KOPT-K1 (cell line): ENCODE results near the gene UBE2M.

Experiments used
- H3K27ac ChIP-seq: fragments of 200-600 bp; sonication (generic); 2 replicates; pipeline ENCODE4 v1.5.1; 2016; ENCODE audit warnings: antibody characterized with exemption, mild to moderate bottlenecking, low read depth, low read length; ENCODE audit not compliant: poor library complexity, severe bottlenecking
- H3K36me3 ChIP-seq: fragments of 200-600 bp; sonication (generic); 2 replicates; pipeline ENCODE4 v1.5.1; 2017; ENCODE audit warnings: antibody characterized with exemption, mild to moderate bottlenecking, low read length, moderate library complexity; ENCODE audit not compliant: insufficient read depth
- H3K9me3 ChIP-seq: fragments of 200-600 bp; sonication (generic); 2 replicates; pipeline ENCODE4 v1.5.1; 2017; ENCODE audit warnings: antibody characterized with exemption, low read length, mild to moderate bottlenecking; ENCODE audit not compliant: insufficient read depth, poor library complexity, severe bottlenecking

UBE2M gene

DNA sequence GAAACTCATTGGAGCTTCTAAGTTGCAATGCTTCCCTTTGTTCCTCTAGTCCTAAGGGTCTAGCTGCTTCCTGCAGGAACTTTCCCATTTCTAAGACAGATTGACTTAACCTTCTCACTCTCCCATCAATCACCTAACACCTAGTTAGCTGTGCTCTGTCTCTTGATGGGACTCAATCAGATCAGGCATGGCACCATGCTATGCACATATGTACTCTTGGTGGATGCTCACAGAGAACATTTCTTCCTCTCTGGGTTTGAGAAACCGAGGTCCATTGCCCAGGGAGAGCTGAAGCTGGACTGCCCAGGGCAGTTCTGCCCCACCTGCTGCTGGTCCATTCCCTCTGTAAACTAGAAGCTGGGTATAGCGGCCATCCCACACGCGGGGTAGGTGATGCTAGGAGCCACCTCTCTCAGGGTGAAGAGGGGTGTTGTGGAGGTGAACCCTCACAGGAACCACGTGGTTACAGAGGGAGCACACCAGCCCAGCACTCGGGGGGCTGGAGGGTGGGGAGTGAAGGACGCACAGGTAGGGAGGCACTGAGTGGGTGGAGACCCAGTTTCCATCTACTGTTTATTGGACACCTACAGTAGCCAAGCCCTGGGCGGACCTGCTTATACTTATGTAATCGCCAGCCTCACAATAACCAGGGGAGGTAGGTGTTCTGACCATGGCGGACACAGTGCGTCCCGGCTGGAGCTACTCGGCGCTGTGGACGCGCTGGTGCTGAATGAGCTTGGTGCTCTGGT lies 3.1 kb upstream of the UBE2M start:
- peak overlapping the region; percentile 96 for H3K27ac ChIP-seq

DNA sequence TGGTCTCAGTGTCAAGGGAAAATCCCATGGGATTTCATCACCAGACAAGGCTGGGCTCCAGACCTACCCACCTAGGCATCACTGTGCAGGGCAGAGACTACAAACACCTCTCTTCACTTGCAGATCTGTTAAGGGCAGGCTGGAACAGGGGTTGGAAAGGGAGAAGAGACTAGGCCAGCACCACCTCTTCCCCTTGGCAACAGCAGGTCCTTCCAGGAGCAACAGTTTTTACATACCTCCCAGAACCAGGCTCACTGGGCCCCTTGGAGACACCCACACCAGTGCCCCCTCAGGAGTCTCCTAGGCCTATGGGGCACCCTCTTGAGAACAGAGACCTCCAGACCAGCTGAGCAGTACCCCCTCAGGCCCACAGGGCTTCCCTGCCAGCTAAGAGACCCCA lies 2.5 kb upstream of the UBE2M start:
- Histone ChIP-seq H3K36me3 (peaks cover 29% of the 10 kb centered on the region), H3K27ac (peak overlapping the region; percentile 96), H3K9me3 (no peaks in the 10 kb centered on the region)

More for the DNA sequence above, 3.1 kb upstream of the UBE2M start:
- no peaks in the 10 kb centered on the region for H3K9me3 ChIP-seq
- H3K36me3 ChIP-seq: peaks cover 26% of the 10 kb centered on the region

DNA sequence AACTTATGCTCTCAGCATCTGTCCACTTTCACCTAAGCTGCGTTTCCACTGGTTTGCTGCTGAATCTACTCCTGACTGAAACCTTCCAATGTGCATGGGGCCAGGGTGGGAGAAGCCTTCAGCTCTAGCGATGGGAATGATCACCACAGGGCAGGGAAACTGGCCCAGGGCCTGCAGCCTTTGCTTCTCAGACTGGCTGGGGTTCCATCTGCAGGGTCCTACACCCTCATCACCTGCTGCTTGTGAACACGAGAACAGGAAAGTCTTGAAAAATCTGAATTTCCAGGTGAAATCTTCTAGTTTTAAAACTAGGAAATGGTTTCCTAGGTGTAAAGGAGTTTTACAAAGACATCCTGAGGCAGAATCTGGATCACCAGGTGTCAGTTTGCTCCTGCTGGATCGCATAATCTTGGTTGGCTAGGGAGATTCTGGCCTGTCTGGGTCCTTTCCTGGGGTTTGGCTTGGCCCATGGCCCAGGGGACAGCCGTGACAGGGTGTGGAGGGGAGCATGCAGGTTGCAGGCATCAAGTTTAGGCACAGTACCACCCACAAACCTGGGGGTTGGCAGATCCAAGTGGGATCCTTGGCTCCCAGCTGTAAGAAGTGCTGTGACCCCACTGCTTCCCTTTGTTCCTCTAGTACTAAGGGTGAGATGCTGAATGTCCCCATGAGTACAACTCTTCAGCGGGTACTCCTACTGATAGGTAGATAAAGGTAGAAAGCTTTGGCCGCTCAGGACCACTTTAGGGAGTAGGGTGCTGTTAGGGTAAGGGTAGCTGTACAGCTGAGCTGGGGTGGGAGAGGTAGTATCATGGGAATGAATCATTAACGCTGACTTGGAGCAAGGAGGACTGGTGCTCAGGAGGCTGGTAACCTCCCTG lies 1.8 kb upstream of the UBE2M start:
- Histone ChIP-seq H3K9me3 (no peaks in the 10 kb centered on the region), H3K36me3 (peaks cover 36% of the 10 kb centered on the region), H3K27ac (peak overlapping the region; percentile 96)

DNA sequence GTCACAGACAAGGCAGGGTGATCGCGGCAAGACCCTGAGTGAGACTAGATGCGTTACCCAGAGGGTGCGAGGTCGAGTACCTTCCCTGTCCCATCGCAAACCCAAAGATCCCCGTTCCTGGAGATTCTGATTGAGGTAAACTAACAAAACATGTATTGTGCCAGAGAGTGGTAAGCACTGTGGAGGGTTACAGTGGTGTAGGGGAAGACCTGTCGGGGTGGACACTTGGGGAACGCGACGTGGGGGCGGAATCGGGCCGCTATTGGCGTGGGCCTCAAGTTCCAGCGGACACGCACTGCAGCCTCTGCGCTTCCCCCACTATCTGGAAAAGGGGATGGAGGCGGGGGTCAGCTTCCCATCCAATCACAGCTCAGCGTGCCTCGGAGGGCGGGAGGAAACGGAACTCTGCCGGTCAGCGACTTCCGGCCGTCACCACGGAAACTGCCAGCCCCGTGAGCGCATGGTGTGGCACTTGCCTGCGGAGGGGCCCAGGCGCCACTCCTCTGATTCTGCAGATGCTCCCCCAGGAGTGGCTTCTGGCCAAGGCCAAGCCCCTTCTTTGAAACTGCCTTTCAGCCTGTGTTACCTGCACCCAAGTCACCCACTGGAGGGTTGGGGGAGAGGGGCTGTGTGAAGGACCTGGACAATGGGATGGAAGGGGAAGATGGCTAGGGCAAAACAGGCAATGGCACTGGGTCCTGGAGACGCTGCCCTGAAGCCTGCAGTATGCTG lies 1.0 kb upstream of the UBE2M start:
- Histone ChIP-seq H3K9me3 (no peaks in the 10 kb centered on the region), H3K36me3 (peaks cover 36% of the 10 kb centered on the region), H3K27ac (peak overlapping the region; percentile 96)

DNA sequence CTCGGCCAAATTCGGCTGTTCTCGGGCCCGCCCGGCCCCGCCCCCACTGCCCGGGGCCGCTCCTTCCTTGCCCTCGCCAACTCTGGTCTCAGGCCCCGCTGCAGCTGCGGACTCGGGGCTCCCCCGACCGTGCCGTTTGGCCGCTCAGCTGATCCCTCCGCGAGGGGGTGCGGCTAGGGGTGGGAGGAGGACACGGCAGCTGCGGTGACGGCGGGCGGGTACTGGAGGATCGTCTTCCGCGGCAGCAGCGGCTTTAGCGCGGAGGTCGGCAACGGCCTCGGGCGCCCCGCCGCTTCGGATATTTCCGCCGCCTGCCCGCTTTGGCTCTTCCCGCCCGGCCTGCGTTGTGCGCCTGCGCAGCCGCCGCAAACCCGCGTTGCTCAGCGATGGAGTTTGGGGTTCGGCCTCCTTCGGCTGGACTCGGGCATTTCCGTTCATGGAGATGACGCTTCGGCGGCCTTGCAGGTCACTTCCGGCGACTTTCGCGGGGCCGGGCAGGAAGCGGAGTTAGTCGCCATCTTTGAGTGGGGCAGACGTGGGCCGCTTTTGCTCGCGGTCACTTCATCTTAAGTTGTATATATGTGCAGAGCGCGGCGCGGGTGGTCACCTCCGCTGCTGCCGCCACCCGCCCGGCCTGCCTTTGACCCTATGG lies 338 bp upstream of the UBE2M start:
- peaks cover 39% of the 10 kb centered on the region for H3K36me3 ChIP-seq
- no peaks in the 10 kb centered on the region for H3K9me3 ChIP-seq
- peak overlapping the region; percentile 96 for H3K27ac ChIP-seq

DNA sequence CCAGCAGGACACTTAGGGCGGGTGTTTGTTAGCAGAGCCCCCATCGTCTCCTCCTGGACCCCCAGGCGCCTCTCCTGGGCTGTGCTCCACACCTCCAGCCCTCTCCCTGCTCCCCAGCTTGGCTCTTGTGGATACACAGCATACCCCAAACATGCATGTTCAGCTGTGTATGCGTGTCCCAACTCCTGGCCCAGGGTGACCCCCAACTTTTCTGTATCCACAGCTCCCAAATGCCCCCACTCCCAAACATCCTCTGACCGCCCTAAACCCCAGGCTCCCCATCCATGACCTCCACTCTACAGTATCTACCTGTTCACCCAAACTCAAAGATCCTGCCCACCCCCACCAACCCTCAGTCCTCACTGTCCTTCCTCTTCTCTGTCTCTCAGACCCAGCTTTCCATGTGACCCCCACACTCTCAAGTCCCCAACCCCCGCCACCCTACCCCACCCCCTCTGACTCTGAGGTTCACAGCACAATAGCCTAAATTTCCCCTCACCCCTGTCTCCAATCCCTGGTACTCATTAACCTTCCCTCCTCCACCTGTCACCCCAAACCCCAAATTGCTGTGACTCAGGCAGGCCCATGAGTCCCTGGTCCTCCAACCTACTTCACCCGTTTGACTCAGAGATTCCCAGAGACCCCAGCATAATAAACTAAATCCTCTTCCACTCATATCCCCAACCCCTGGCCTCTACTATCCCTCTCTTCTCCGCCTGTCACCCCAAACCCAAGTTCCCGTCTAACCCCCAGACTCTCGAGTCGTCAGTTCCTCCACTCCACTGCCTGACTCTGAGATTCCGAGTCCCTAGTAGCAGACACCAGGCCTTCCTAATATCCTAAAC lies 968 bp downstream of the UBE2M start:
- H3K9me3 ChIP-seq: no peaks in the 10 kb centered on the region
- peaks cover 42% of the 10 kb centered on the region for H3K36me3 ChIP-seq
- H3K27ac ChIP-seq: peak overlapping the region; percentile 96

DNA sequence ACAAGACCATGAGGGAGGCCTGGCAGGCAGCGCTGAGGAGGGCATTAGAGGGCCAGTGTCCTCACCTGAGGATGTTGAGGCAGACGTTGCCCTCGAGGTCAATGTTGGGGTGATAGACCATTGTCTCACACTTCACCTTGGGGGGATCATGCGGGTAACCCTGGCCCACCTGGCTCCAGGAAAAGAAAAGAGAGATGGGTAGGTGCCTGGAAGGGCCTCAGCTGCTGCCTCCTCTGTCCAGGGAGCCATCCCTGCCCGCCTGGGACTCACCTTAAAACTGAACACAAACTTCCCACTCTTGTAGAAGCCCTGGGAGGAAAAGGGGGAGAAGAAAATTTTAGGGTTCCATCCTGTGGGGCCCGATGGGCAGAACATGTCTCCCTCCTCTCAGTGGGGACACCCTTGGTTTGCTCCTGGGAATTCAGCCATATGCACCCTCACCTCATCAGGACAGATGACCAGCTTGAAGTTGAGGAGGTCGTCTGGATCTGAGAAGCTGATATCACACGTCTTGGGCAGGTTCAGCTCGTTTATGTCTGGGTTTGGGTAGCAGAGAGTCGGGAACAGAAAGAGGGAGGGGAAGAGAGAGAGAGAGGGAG lies 1.7 kb downstream of the UBE2M start:
- peak overlapping the region; percentile 96 for H3K27ac ChIP-seq
- H3K9me3 ChIP-seq: no peaks in the 10 kb centered on the region
- H3K36me3 ChIP-seq: peaks cover 43% of the 10 kb centered on the region

DNA sequence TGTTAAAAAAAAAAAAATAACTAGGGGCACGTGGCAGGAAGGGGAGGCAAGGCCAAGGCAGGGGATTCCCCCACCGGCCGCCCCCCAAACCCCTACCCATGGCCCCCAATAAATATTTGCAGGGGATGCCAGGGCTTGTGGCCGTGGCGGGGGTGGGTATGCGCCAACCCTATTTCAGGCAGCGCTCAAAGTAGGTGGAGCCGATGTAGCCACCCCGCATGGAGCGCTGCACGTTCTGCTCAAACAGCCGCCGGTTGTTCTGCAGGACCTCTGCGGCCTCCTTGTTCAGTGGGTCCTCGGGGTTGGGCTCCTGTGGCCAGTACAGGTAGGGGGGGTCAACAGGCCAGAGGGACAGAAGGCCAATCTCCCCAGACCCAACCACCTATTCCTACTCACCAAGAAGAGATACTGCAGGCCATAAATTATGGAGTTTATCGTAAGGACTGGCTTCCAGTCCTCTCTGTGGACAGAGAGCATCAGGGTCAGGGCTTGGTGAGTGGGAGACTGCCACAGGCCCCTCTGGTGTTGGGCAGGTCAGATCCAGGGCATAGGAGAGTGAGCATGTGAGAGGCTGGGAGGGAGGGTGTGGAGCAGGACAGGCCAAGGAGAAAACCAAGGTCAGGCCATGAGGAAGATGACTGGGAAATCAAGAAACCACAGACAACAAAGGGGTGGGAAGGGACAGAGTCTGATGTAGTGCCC lies 2.3 kb downstream of the UBE2M start:
- no peaks in the 10 kb centered on the region for H3K9me3 ChIP-seq
- peaks cover 47% of the 10 kb centered on the region for H3K36me3 ChIP-seq
- H3K27ac ChIP-seq: no peak overlapping the region

DNA sequence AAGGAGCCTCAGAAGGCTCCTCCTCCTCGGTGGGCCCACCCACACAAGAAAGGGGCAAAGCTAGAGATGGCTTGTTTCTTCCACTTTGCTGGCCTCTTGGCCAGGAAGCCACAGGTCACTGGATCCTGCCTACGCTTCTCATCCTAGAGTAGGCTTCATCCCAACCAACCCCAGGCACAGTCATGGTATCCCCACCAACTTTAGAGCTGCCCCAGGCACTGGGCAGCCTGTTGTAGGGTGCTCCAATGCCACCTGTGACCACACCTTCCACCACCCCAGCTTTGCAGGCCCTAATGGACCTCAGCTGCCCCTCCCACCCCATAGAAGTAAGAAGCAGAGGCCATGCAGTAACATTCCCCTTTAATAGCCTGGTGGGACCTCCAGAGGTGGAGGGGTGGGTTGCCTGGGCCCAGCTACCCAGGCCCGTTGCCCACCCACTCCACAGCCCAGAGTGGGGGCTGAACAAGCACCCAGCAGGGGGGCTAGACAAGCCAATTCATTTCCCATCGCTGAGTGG lies 3.0 kb downstream of the UBE2M start:
- peaks cover 54% of the 10 kb centered on the region for H3K36me3 ChIP-seq
- H3K27ac ChIP-seq: peak overlapping the region; percentile 87
- H3K9me3 ChIP-seq: no peaks in the 10 kb centered on the region

DNA sequence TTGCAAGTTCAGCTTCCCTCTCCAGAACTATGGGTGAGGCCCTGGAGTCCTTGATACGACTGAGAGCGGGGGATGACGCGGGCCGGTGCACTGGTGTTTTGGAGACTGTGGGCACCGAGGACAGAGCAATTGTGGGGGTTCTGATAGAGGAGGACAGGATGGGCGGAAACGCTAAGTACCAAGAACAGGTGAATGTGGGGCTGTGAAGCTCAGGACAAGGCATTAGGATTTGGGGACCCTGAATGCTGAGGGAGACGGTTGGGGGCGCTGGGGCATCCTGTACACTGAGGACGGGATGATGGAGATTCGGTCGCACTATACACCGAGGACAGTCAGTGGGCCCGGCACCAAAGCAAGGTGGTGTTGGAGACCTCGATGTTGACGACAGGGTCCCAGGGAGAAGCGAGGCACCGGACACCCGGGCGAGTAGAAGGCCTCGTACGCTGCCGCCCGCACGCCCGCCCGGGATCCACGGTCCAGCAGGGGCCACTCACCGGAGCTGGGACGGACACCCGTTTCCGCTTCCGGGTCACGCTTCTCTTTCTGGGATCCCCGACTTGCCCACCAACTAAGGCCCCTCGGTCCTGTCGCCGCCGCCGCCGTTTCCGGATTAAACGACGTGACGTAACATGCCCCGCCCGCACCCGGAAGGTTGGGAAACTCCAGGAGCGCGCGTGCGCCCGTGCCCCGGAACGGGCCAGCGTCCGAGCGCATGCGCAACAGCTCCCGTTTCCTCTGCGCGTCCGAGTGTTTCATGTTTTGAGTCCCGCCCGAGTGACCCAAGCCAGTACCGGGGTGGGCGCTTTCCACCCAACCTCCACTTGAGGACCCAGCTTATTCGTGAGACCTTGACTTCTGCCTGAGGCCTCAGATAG lies 3.7 kb downstream of the UBE2M start, which contains the start of gene CHMP2A:
CHMP2A (minus strand) TSS at position 612 of the 875 bp plus-strand sequence. CDS start 893 bp downstream, outside the sequence.
- H3K27ac ChIP-seq: peak within 1 kb of the TSS; percentile 87
- H3K36me3 ChIP-seq: peaks cover 61% of the 10 kb centered on the region
- no peaks in the 10 kb centered on the region for H3K9me3 ChIP-seq

DNA sequence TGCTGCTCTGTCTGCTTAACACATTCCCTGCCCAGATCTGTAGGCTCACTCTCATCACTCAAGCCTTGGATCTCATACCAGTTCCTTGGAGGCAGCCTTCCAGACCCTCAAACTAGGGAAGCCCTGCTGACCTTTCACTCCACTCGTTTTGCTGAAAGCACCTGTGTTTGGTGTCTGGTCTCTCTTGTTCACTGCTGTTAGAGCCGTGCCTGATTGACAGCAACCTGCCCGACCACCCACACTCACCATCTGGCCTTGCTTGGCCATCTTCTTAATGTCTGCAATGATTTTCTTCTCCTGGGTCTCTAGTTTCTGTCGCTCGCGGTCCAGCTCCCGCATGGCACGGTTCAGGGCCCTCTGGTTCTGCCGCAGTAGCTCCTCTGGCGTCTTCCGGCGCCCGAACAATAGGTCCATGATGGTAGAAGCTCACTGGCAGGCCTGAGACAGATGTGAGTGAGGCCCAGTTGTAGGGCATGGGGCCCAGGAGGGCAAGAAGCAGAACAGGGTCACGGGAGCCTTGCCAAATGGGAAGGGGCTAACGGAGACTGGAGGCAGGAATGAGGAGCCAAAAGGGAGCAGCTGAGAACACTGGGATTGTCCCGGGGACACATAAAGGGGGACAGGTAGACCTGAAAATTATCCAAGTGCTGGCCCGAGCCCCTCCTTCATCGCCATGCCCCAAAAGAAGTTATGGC lies 4.5 kb downstream of the UBE2M start:
- Histone ChIP-seq H3K27ac (peak overlapping the region; percentile 87), H3K36me3 (peaks cover 69% of the 10 kb centered on the region), H3K9me3 (no peaks in the 10 kb centered on the region)

DNA sequence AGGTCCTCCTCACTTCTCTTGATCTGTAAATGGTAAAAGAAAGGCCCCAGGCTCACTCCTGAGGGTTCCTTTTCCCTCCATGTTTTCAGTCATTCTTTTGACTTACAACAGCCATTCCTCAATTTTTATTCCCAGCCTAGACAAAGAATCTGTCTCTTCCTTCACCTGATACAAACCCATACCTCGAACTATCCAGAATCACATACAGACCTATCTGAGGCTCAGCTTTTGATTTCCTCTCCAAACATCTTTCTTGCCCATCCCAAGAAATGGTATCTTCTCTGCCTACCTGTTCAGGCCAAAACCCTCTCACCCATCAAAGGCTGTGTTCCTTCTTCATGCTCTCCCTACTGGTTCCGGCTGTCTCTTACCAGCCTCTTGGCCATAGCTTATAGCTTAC lies 5.8 kb downstream of the UBE2M start:
- Histone ChIP-seq H3K27ac (no peak overlapping the region), H3K36me3 (peaks cover 81% of the 10 kb centered on the region), H3K9me3 (no peaks in the 10 kb centered on the region)
